Mesendoderm (in vitro differentiated cells): ENCODE measurements around the gene SLAMF9.

ENCODE experiments used
- DNase-seq: peaks from one replicate; pipeline ENCODE4 v3.0.0; 2013
- H2AK5ac ChIP-seq: 2 replicates; pipeline ENCODE4 v1.6.1; 2013; ENCODE audit warnings: low read length, inconsistent platforms
- H2BK120ac ChIP-seq: 2 replicates; pipeline ENCODE4 v1.6.1; 2013; ENCODE audit warnings: low read depth, mild to moderate bottlenecking, low read length, moderate library complexity, mixed read lengths
- H2BK15ac ChIP-seq: replicated peaks from 2 replicates; pipeline ENCODE4 v1.6.1; 2013; ENCODE audit warnings: low read depth, mild to moderate bottlenecking, moderate library complexity
- H2BK5ac ChIP-seq: 2 replicates; pipeline ENCODE4 v1.6.1; 2013; ENCODE audit warnings: low read length, inconsistent platforms
- H3K18ac ChIP-seq: 2 replicates; pipeline ENCODE4 v1.6.1; 2013; ENCODE audit warnings: mild to moderate bottlenecking, low read length, mixed read lengths
- H3K23ac ChIP-seq: one replicate; pipeline ENCODE4 v1.6.1; 2013; ENCODE audit warnings: low read length
- H3K27ac ChIP-seq: 2 replicates; pipeline ENCODE4 v1.5.1; 2013; ENCODE audit warnings: low read depth, mild to moderate bottlenecking, inconsistent platforms, low read length, moderate library complexity
- H3K27me3 ChIP-seq: 2 replicates; pipeline ENCODE4 v1.6.1; 2013; ENCODE audit warnings: low read length, control low read depth, mild to moderate bottlenecking, inconsistent platforms; ENCODE audit not compliant: insufficient read depth, poor library complexity
- H3K36me3 ChIP-seq: 2 replicates; pipeline ENCODE4 v1.6.1; 2013; ENCODE audit warnings: low read length, inconsistent platforms; ENCODE audit not compliant: control insufficient read depth, insufficient read depth
- H3K4ac ChIP-seq: one replicate; pipeline ENCODE4 v1.6.1; 2013; ENCODE audit warnings: low read depth, mild to moderate bottlenecking, low read length, moderate library complexity
- H3K4me1 ChIP-seq: 2 replicates; pipeline ENCODE4 v1.6.1; 2013; ENCODE audit warnings: low read depth, low read length, inconsistent platforms; ENCODE audit not compliant: control insufficient read depth
- H3K4me2 ChIP-seq: 2 replicates; pipeline ENCODE4 v1.6.1; 2013; ENCODE audit warnings: low read length
- H3K4me3 ChIP-seq: 2 replicates; pipeline ENCODE4 v1.5.1; 2013; ENCODE audit warnings: mild to moderate bottlenecking, low read length
- H3K56ac ChIP-seq: one replicate; pipeline ENCODE4 v1.6.1; 2013; ENCODE audit warnings: low read length
- H3K79me1 ChIP-seq: 2 replicates; pipeline ENCODE4 v1.6.1; 2013; ENCODE audit warnings: low read length, inconsistent platforms
- H3K79me2 ChIP-seq: 2 replicates; pipeline ENCODE4 v1.6.1; 2013; ENCODE audit warnings: mild to moderate bottlenecking, low read length; ENCODE audit not compliant: control insufficient read depth, insufficient read depth
- H3K9ac ChIP-seq: 2 replicates; pipeline ENCODE4 v1.6.1; 2013; ENCODE audit warnings: low read length, inconsistent platforms
- H4K5ac ChIP-seq: one replicate; pipeline ENCODE4 v1.6.1; 2013; ENCODE audit warnings: low read length
- H4K8ac ChIP-seq: one replicate; pipeline ENCODE4 v1.6.1; 2013; ENCODE audit warnings: low read depth, mild to moderate bottlenecking, control low read depth, low read length, moderate library complexity
- WGBS: extraction: QIAGEN DNeasy Blood & Tissue Kit; methylation state at CpG from one replicate; pipeline ENCODE4 v1.1.7; 2013; ENCODE audit warnings: low lambda C conversion rate, missing lambda C conversion rate; ENCODE audit not compliant: insufficient coverage; ENCODE audit errors: extremely low coverage; 5-methylcytosine and 5-hydroxymethylcytosine counted together

Gene SLAMF9

GRCh38 chr1:159921700-159922504 lies 32.1 kb downstream of the SLAMF9 start:
- Histone ChIP-seq H4K8ac (no peak overlapping the region), H3K79me1 (peaks cover 21% of the 10 kb centered on the region), H3K4me1 (peaks cover 19% of the 10 kb centered on the region), H2AK5ac (peak overlapping the region; percentile 48), H3K56ac (peak overlapping the region; percentile 83), H3K9ac (peak overlapping the region; percentile 63), H3K4me3 (no peak overlapping the region), H3K27ac (no peak overlapping the region), H4K5ac (no peak overlapping the region), H2BK15ac (no peak overlapping the region), H3K4me2 (peak overlapping the region; percentile 19), H2BK120ac (no peak overlapping the region), H3K23ac (peak overlapping the region; percentile 75), H3K18ac (no peak overlapping the region), H3K79me2 (peaks cover 54% of the 10 kb centered on the region), H3K36me3 (peaks cover 8% of the 10 kb centered on the region), H2BK5ac (no peak overlapping the region), H3K27me3 (no peaks in the 10 kb centered on the region), H3K4ac (no peak overlapping the region)
- no peak for DNase-seq
- no CpG with 5 or more reads among the region's 18 CpGs for WGBS

- H3K23ac ChIP-seq: no peak overlapping the region
- no peak overlapping the region for H4K8ac ChIP-seq
- no peak overlapping the region for H2AK5ac ChIP-seq
- H3K27ac ChIP-seq: no peak overlapping the region
- no peak overlapping the region for H3K18ac ChIP-seq
- peaks cover 23% of the 10 kb centered on the region for H3K4me1 ChIP-seq
- H3K4me3 ChIP-seq: no peak overlapping the region
- H3K79me2 ChIP-seq: peaks cover 54% of the 10 kb centered on the region
- H2BK15ac ChIP-seq: no peak overlapping the region
- H3K4me2 ChIP-seq: no peak overlapping the region
- no CpG with 5 or more reads among the region's 1 CpG for WGBS
- H3K9ac ChIP-seq: no peak overlapping the region
- no peaks in the 10 kb centered on the region for H3K27me3 ChIP-seq
- H3K4ac ChIP-seq: no peak overlapping the region
- H4K5ac ChIP-seq: no peak overlapping the region
- H2BK120ac ChIP-seq: no peak overlapping the region
- H3K56ac ChIP-seq: no peak overlapping the region
- H2BK5ac ChIP-seq: no peak overlapping the region
- no peak for DNase-seq
- peaks cover 21% of the 10 kb centered on the region for H3K79me1 ChIP-seq
- peaks cover 8% of the 10 kb centered on the region for H3K36me3 ChIP-seq
Measured at GRCh38 chr1:159921251-159921650, 32.8 kb downstream of the SLAMF9 start.

- H4K5ac ChIP-seq: no peak overlapping the region
- no peak overlapping the region for H3K27ac ChIP-seq
- H2BK15ac ChIP-seq: no peak overlapping the region
- H2AK5ac ChIP-seq: no peak overlapping the region
- H3K4me3 ChIP-seq: no peak overlapping the region
- no peak overlapping the region for H4K8ac ChIP-seq
- no peak overlapping the region for H3K4me2 ChIP-seq
- H3K56ac ChIP-seq: no peak overlapping the region
- H3K23ac ChIP-seq: no peak overlapping the region
- no peak overlapping the region for H2BK5ac ChIP-seq
- no CpG with 5 or more reads among the region's 1 CpG for WGBS
- H3K36me3 ChIP-seq: peaks cover 8% of the 10 kb centered on the region
- no peak overlapping the region for H2BK120ac ChIP-seq
- peaks cover 54% of the 10 kb centered on the region for H3K79me2 ChIP-seq
- H3K18ac ChIP-seq: no peak overlapping the region
- no peak for DNase-seq
- H3K4me1 ChIP-seq: peaks cover 25% of the 10 kb centered on the region
- H3K4ac ChIP-seq: no peak overlapping the region
- no peak overlapping the region for H3K9ac ChIP-seq
- peaks cover 21% of the 10 kb centered on the region for H3K79me1 ChIP-seq
- H3K27me3 ChIP-seq: no peaks in the 10 kb centered on the region
Measured at GRCh38 chr1:159920651-159921050, 33.4 kb downstream of the SLAMF9 start.

- H2AK5ac ChIP-seq: no peak overlapping the region
- no peak for DNase-seq
- H2BK120ac ChIP-seq: no peak overlapping the region
- H3K4me2 ChIP-seq: no peak overlapping the region
- no peak overlapping the region for H3K23ac ChIP-seq
- H3K79me2 ChIP-seq: peaks cover 54% of the 10 kb centered on the region
- H2BK15ac ChIP-seq: no peak overlapping the region
- H3K79me1 ChIP-seq: peaks cover 21% of the 10 kb centered on the region
- no peak overlapping the region for H3K56ac ChIP-seq
- no peak overlapping the region for H4K8ac ChIP-seq
- H2BK5ac ChIP-seq: no peak overlapping the region
- no peak overlapping the region for H3K18ac ChIP-seq
- no peak overlapping the region for H3K4me3 ChIP-seq
- no peak overlapping the region for H3K9ac ChIP-seq
- H3K27me3 ChIP-seq: no peaks in the 10 kb centered on the region
- no peak overlapping the region for H3K4ac ChIP-seq
- no peak overlapping the region for H3K27ac ChIP-seq
- peaks cover 28% of the 10 kb centered on the region for H3K4me1 ChIP-seq
- WGBS: no CpG with 5 or more reads among the region's 10 CpGs
- H3K36me3 ChIP-seq: peaks cover 8% of the 10 kb centered on the region
- no peak overlapping the region for H4K5ac ChIP-seq
Measured at GRCh38 chr1:159920202-159920601, 33.8 kb downstream of the SLAMF9 start.

GRCh38 chr1:159919236-159919865 lies 34.7 kb downstream of the SLAMF9 start:
- Histone ChIP-seq H3K56ac (no peak overlapping the region), H3K18ac (no peak overlapping the region), H3K4ac (no peak overlapping the region), H3K9ac (no peak overlapping the region), H3K4me3 (no peak overlapping the region), H3K79me2 (peaks cover 47% of the 10 kb centered on the region), H3K79me1 (peaks cover 21% of the 10 kb centered on the region), H3K27me3 (no peaks in the 10 kb centered on the region), H2BK15ac (no peak overlapping the region), H4K8ac (no peak overlapping the region), H2AK5ac (no peak overlapping the region), H3K4me2 (no peak overlapping the region), H3K27ac (no peak overlapping the region), H2BK5ac (no peak overlapping the region), H4K5ac (no peak overlapping the region), H3K36me3 (peaks cover 8% of the 10 kb centered on the region), H3K4me1 (peaks cover 32% of the 10 kb centered on the region), H3K23ac (no peak overlapping the region), H2BK120ac (no peak overlapping the region)
- WGBS: no CpG with 5 or more reads among the region's 10 CpGs
- DNase-seq: no peak
